ENCODE results near the gene RAP1A.

- TF ChIP-seq CTCF (optimal IDR thresholded peaks at IDR 0.05 in 1 of 3, IDR thresholded peaks at IDR 0.05 in 1 of 3, conservative IDR thresholded peaks at IDR 0.05 in 1 of 3; ENCODE audit: extremely low read depth in 1 of 3, insufficient read depth in 2 of 3, low read length in 3 of 3) (no peak), EZH2 (IDR thresholded peaks at IDR 0.05; ENCODE audit: low read length) (no peak)
Observed at GRCh38 chr1:111664652-111665051, 45.1 kb downstream of the RAP1A start.
